Endothelial cell (in vitro differentiated cells): ENCODE data around the gene CACNB2. TPM values are rescaled to one million over a fixed set of nuclear protein-coding genes. Genes with fewer than 3 reads are reported as not detected.
"Not testable (repeated sequence)": the region's sequence is repeated elsewhere in the genome, so short reads cannot be mapped to it uniquely, and the experiment has no call there.

Source experiments
- DNase-seq: peaks from one replicate; pipeline ENCODE4 v3.0.0; 2021; ENCODE audit warnings: low spot score
- H3K27ac Mint-ChIP-seq: one replicate; pipeline ENCODE4 v1.8.0; 2021; ENCODE audit warnings: mixed read lengths, inconsistent platforms; ENCODE audit not compliant: unreplicated experiment
- H3K27me3 Mint-ChIP-seq: one replicate; pipeline ENCODE4 v1.8.0; 2021; ENCODE audit warnings: mild to moderate bottlenecking, moderate library complexity, mixed read lengths, inconsistent platforms; ENCODE audit not compliant: unreplicated experiment
- H3K36me3 Mint-ChIP-seq: one replicate; pipeline ENCODE4 v1.8.0; 2021; ENCODE audit warnings: mild to moderate bottlenecking, low read depth, mixed read lengths, inconsistent platforms; ENCODE audit not compliant: unreplicated experiment
- H3K4me1 Mint-ChIP-seq: one replicate; pipeline ENCODE4 v1.8.0; 2021; ENCODE audit warnings: mild to moderate bottlenecking, mixed read lengths, inconsistent platforms; ENCODE audit not compliant: unreplicated experiment
- H3K4me3 Mint-ChIP-seq: one replicate; pipeline ENCODE4 v1.8.0; 2021; ENCODE audit warnings: mild to moderate bottlenecking, mixed read lengths, inconsistent platforms; ENCODE audit not compliant: unreplicated experiment
- H3K9me3 Mint-ChIP-seq: one replicate; pipeline ENCODE4 v1.8.0; 2021; ENCODE audit warnings: mixed read lengths, inconsistent platforms; ENCODE audit not compliant: unreplicated experiment
- CTCF ChIP-seq: fragments of 200-600 bp; sonication (generic); IDR thresholded peaks from one replicate; pipeline ENCODE4 v1.5.0; 2021; ENCODE audit warnings: antibody characterized with exemption; ENCODE audit not compliant: unreplicated experiment
- total RNA-seq: library from RNA; stranded (reverse); fragmentation: NEBNext Ultra II Directional; extraction: Animal tissue kit (Norgen Biotek cat#: 25700); gene quantifications from one replicate; pipeline ENCODE4 v1.2.1, GENCODE V29; 2021; ENCODE audit not compliant: unreplicated experiment

CACNB2 gene
- total RNA-seq, 1 donor from 2014 or later = 1.5 TPM

DNA sequence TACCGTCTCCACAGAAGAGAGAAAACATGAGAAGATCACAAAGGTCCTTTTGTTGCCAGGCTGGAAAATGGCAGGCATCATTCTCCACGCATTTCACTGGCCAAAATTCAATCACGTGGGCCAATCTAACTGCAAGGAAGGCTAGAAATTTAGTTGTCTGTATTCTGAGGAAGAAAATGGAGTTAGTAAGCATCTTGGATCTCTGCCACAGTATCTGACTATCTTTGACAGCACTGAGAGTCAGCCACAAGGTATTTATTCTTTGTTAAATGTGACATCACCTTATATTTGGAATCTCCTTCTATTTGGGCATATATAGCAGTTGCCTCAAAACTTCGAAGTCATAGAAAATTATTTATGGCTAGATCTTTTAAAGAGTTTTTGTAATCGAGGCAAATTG, 297.3 kb downstream of the CACNB2 start:
- H3K4me1 Mint-ChIP-seq = no peaks in the 10 kb centered on the region
- no peaks in the 10 kb centered on the region for H3K36me3 Mint-ChIP-seq
- no peak overlapping the region for H3K27ac Mint-ChIP-seq
- TF ChIP-seq CTCF = no peak
- DNase-seq = no peak
- H3K27me3 Mint-ChIP-seq = no peaks in the 10 kb centered on the region
- H3K9me3 Mint-ChIP-seq = no peaks in the 10 kb centered on the region
- H3K4me3 Mint-ChIP-seq = no peak overlapping the region

DNA sequence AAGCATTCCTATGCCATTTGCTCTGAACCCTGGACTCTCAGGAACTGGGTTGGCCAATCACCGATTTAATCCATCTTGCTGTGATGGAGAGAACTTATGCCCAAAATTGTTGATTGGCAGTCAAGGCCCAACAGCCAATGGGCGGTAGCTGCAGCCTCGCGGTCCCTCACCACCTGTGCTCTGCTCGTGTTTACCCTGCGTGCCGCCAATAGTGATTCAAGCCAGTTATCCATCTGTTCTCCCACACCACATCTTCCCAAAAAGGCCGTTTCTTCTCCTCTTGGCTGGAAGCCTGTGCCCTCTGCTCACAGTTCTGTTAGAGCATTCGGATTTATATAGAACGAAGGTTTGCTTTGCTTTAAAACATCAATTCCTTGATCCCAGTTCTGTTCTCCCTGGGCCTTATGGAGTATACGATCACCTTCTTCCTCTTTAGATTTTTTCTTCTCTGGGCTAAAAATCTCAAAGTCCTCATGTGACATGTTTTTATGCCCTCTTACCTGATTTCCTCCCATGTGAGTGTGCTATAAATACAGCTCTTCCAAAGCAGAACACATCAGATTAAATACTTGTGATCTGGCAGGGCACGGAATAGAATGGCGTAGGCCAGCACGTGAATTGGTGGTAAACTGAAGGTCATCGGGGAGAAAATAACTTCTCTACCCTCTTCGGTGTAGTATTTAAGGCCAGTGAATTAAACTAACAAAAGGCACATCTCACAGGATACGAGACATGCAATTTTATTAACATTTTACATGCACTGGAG, 298.3 kb downstream of the CACNB2 start:
- no peak for TF ChIP-seq CTCF
- no peaks in the 10 kb centered on the region for H3K36me3 Mint-ChIP-seq
- no peak for DNase-seq
- H3K27ac Mint-ChIP-seq = no peak overlapping the region
- H3K4me3 Mint-ChIP-seq = no peak overlapping the region
- no peaks in the 10 kb centered on the region for H3K9me3 Mint-ChIP-seq
- H3K27me3 Mint-ChIP-seq = no peaks in the 10 kb centered on the region
- no peaks in the 10 kb centered on the region for H3K4me1 Mint-ChIP-seq

GRCh38 chr10:18439601-18440000, 299.4 kb downstream of the CACNB2 start:
- Mint-ChIP-seq H3K9me3 (no peaks in the 10 kb centered on the region), H3K4me3 (no peak overlapping the region), H3K36me3 (no peaks in the 10 kb centered on the region), H3K27ac (no peak overlapping the region), H3K27me3 (no peaks in the 10 kb centered on the region), H3K4me1 (no peaks in the 10 kb centered on the region)
- no peak for DNase-seq
- TF ChIP-seq CTCF = no peak

DNA sequence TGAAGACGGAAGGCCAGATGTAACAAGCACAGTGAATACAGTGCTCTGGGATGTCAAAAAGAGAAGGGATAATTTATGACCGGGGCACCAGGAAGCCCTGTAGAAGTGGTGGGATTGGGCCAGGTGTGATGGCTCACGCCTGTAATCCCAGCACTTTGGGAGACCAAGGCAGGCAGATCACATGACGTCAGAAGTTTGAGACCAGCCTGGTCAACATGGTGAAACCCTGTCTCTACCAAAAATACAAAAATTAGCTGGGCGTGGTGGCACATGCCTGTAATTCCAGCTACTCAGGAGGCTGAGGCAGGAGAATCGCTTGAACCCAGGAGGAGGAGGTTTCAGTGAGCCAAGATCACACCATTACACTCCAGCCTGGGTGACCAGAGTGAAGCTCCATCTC, 305.4 kb downstream of the CACNB2 start:
- not testable (repeated sequence) for DNase-seq, H3K27ac Mint-ChIP-seq, H3K4me1 Mint-ChIP-seq, H3K27me3 Mint-ChIP-seq, H3K4me3 Mint-ChIP-seq, H3K36me3 Mint-ChIP-seq, H3K9me3 Mint-ChIP-seq

GRCh38 chr10:18446205-18446604, 306.0 kb downstream of the CACNB2 start:
- no peak for DNase-seq
- Mint-ChIP-seq H3K9me3 (no peaks in the 10 kb centered on the region), H3K27me3 (peaks cover 1% of the 10 kb centered on the region), H3K36me3 (no peaks in the 10 kb centered on the region), H3K4me1 (no peaks in the 10 kb centered on the region), H3K4me3 (no peak overlapping the region), H3K27ac (no peak overlapping the region)
- no peak for TF ChIP-seq CTCF
